Neural cell (in vitro differentiated cells): ENCODE results near the gene TIMM22. TPM values are rescaled to one million over a fixed set of nuclear protein-coding genes. Genes with fewer than 3 reads are reported as not detected.

Experiments
- H2AFZ ChIP-seq: fragments of 200-600, 300-800 bp; sonication (generic), shearing (Covaris generic); 2 replicates; pipeline ENCODE4 v1.6.0; 2014; ENCODE audit warnings: low read depth, mild to moderate bottlenecking, antibody characterized with exemption, low read length, moderate library complexity
- H3F3A ChIP-seq: fragments of 200-600 bp; shearing (Covaris generic); 2 replicates; pipeline ENCODE4 v1.6.1; 2016; ENCODE audit warnings: mild to moderate bottlenecking, moderate library complexity, mixed read lengths, antibody characterized with exemption, low read length; ENCODE audit not compliant: insufficient read depth, poor library complexity, severe bottlenecking
- H3K27ac ChIP-seq: fragments of 200-600, 300-800 bp; sonication (generic), shearing (Covaris generic); 2 replicates; pipeline ENCODE4 v1.5.1; 2014; ENCODE audit warnings: mild to moderate bottlenecking, low read length, moderate library complexity
- H3K27me3 ChIP-seq: fragments of 300-800, 200-600 bp; sonication (generic), shearing (Covaris generic); 2 replicates; pipeline ENCODE4 v1.6.0; 2014; ENCODE audit warnings: mild to moderate bottlenecking, low read depth, low read length, moderate library complexity; ENCODE audit not compliant: insufficient read depth
- H3K36me3 ChIP-seq: fragments of 300-800, 200-600 bp; sonication (generic), shearing (Covaris generic); 2 replicates; pipeline ENCODE4 v1.5.1; 2014; ENCODE audit warnings: mild to moderate bottlenecking, antibody characterized with exemption, low read length, moderate library complexity; ENCODE audit not compliant: insufficient read depth
- H3K4me2 ChIP-seq: fragments of 300-800, 200-600 bp; sonication (generic), shearing (Covaris generic); 2 replicates; pipeline ENCODE4 v1.6.0; 2014; ENCODE audit warnings: mild to moderate bottlenecking, low read length
- H3K4me3 ChIP-seq: fragments of 300-800, 200-600 bp; sonication (generic), shearing (Covaris generic); 2 replicates; pipeline ENCODE4 v1.5.1; 2014; ENCODE audit warnings: mild to moderate bottlenecking, low read length, moderate library complexity
- H3K79me2 ChIP-seq: fragments of 200-600 bp; shearing (Covaris generic); replicated peaks from 2 replicates; pipeline ENCODE4 v1.6.0; 2014; ENCODE audit warnings: mild to moderate bottlenecking, low read length, moderate library complexity; ENCODE audit not compliant: insufficient read depth
- H3K9ac ChIP-seq: fragments of 300-800, 200-600 bp; sonication (generic), shearing (Covaris generic); 2 replicates; pipeline ENCODE4 v1.6.1; 2016; ENCODE audit warnings: mild to moderate bottlenecking, low read length, mixed read lengths
- H3K9me2 ChIP-seq: fragments of 200-600 bp; shearing (Covaris generic); 2 replicates; pipeline ENCODE4 v1.6.1; 2016; ENCODE audit warnings: mild to moderate bottlenecking, low read length, mixed read lengths; ENCODE audit not compliant: insufficient read depth
- H3K9me3 ChIP-seq: fragments of 200-600, 300-800 bp; sonication (generic), shearing (Covaris generic); 2 replicates; pipeline ENCODE4 v1.6.1; 2016; ENCODE audit warnings: mild to moderate bottlenecking, mixed run types, low read length, moderate library complexity, mixed read lengths
- H4K20me1 ChIP-seq: fragments of 200-600 bp; shearing (Covaris generic); 2 replicates; pipeline ENCODE4 v1.6.1; 2016; ENCODE audit warnings: mild to moderate bottlenecking, mixed run types; ENCODE audit not compliant: insufficient read depth
- CTCF ChIP-seq: fragments of 450-650 bp; IDR thresholded peaks from 2 replicates; pipeline ENCODE4 v1.5.1; 2014; ENCODE audit warnings: antibody characterized with exemption, mild to moderate bottlenecking, moderate library complexity; ENCODE audit not compliant: poor library complexity, severe bottlenecking
- EP300 ChIP-seq: fragments of 450-650 bp; conservative IDR thresholded peaks from 2 replicates; pipeline ENCODE4 v1.6.1; 2014; ENCODE audit warnings: antibody characterized with exemption, mild to moderate bottlenecking, moderate library complexity; ENCODE audit not compliant: poor library complexity, severe bottlenecking
- EZH2 ChIP-seq: fragments of 200-600, 300-800 bp; shearing (Covaris generic), sonication (generic); IDR thresholded peaks from 2 replicates; pipeline ENCODE4 v1.6.1; 2014; ENCODE audit warnings: antibody characterized with exemption, low read length, borderline replicate concordance, mild to moderate bottlenecking; ENCODE audit not compliant: insufficient read depth, poor library complexity, severe bottlenecking
- MXI1 ChIP-seq: fragments of 450-650 bp; conservative IDR thresholded peaks from 2 replicates; pipeline ENCODE4 v1.6.1; 2014; ENCODE audit warnings: antibody characterized with exemption, mild to moderate bottlenecking; ENCODE audit not compliant: poor library complexity, severe bottlenecking
- POLR2AphosphoS5 ChIP-seq: IDR thresholded peaks from 2 replicates; pipeline ENCODE4 v1.6.1; 2012
- RAD21 ChIP-seq: fragments of 450-650 bp; conservative IDR thresholded peaks from 2 replicates; pipeline ENCODE4 v1.6.1; 2014; ENCODE audit warnings: antibody characterized with exemption, mild to moderate bottlenecking, moderate library complexity
- REST ChIP-seq: IDR thresholded peaks from 2 replicates; pipeline ENCODE4 v1.6.1; 2012; ENCODE audit warnings: borderline replicate concordance
- SMC3 ChIP-seq: fragments of 450-650 bp; conservative IDR thresholded peaks from 2 replicates; pipeline ENCODE4 v1.6.1; 2014; ENCODE audit warnings: antibody characterized with exemption, mild to moderate bottlenecking, moderate library complexity; ENCODE audit not compliant: poor library complexity
- TAF1 ChIP-seq: IDR thresholded peaks from 2 replicates; pipeline ENCODE4 v1.6.1; 2012; ENCODE audit warnings: low read depth
- polyA plus RNA-seq: library from polyadenylated mRNA; depleted of rRNA; stranded (reverse); fragments of >200 nt; gene quantifications from 2 replicates; pipeline ENCODE4 v1.2.3, GENCODE V29; 2014

Gene TIMM22
- polyA plus RNA-seq, 1 donor from 2014 or later: 16.7 TPM

- Histone ChIP-seq H3K27ac (no peak overlapping the region), H3K4me3 (no peak overlapping the region), H4K20me1 (no peaks in the 10 kb centered on the region)
Observed at GRCh38 chr17:1030684-1031532, 34.0 kb downstream of the TIMM22 start.

More at GRCh38 chr17:1030684-1031532, 34.0 kb downstream of the TIMM22 start:
- Histone ChIP-seq H2AFZ (no peak overlapping the region), H3K27me3 (no peaks in the 10 kb centered on the region), H3K9ac (no peak overlapping the region), H3F3A (no peaks in the 10 kb centered on the region), H3K79me2 (no peaks in the 10 kb centered on the region), H3K9me2 (no peaks in the 10 kb centered on the region), H3K36me3 (no peaks in the 10 kb centered on the region), H3K4me2 (no peak overlapping the region), H3K9me3 (no peaks in the 10 kb centered on the region)
- TF ChIP-seq TAF1: no peak
- TF ChIP-seq MXI1: no peak
- no peak for TF ChIP-seq EP300
- no peak for TF ChIP-seq RAD21
- TF ChIP-seq POLR2AphosphoS5: no peak
- TF ChIP-seq EZH2: no peak
- TF ChIP-seq REST: no peak
- TF ChIP-seq SMC3: no peak
- TF ChIP-seq CTCF: no peak
